OCI-LY3 (cell line): ENCODE results near the gene C19orf12.

Source experiments
- H2AFZ ChIP-seq: fragments of 200-600, 300-600 bp; shearing (Covaris generic); 2 replicates; pipeline ENCODE4 v1.6.0; 2014; ENCODE audit warnings: antibody characterized with exemption, low read depth, low read length
- H3K27ac ChIP-seq: fragments of 200-600, 300-600 bp; sonication (generic); 2 replicates; pipeline ENCODE4 v1.5.1; 2014; ENCODE audit warnings: mild to moderate bottlenecking, low read length, moderate library complexity, mixed read lengths
- H3K27me3 ChIP-seq: fragments of 200-600, 300-600 bp; sonication (generic); 2 replicates; pipeline ENCODE4 v1.6.1; 2014; ENCODE audit warnings: low read depth, low read length, mixed read lengths
- H3K36me3 ChIP-seq: fragments of 200-600, 300-600 bp; sonication (generic); replicated peaks from 2 replicates; pipeline ENCODE3; 2014; ENCODE audit warnings: low read depth, low read length, mixed read lengths
- H3K4me1 ChIP-seq: fragments of 300-600, 200-600 bp; sonication (generic); 2 replicates; pipeline ENCODE4 v1.6.1; 2014; ENCODE audit warnings: low read length, mixed read lengths
- H3K4me2 ChIP-seq: fragments of 200-600, 300-600 bp; sonication (generic); 2 replicates; pipeline ENCODE4 v1.6.1; 2014; ENCODE audit warnings: low read length, mixed read lengths
- H3K4me3 ChIP-seq: fragments of 300-600, 200-600 bp; sonication (generic); 2 replicates; pipeline ENCODE4 v1.5.1; 2014; ENCODE audit warnings: antibody characterized with exemption, mild to moderate bottlenecking, low read length, moderate library complexity
- H3K79me2 ChIP-seq: fragments of 300-600, 200-600 bp; shearing (Covaris generic); 2 replicates; pipeline ENCODE4 v1.6.1; 2014; ENCODE audit warnings: mild to moderate bottlenecking, low read length, mixed read lengths
- H3K9ac ChIP-seq: fragments of 300-600, 200-600 bp; shearing (Covaris generic); 2 replicates; pipeline ENCODE4 v1.6.0; 2014; ENCODE audit warnings: mild to moderate bottlenecking, low read length, moderate library complexity
- H3K9me3 ChIP-seq: fragments of 200-600, 300-600 bp; shearing (Covaris generic); 2 replicates; pipeline ENCODE4 v1.6.1; 2014; ENCODE audit warnings: low read length, mixed read lengths; ENCODE audit not compliant: insufficient read depth
- H4K20me1 ChIP-seq: fragments of 200-600, 300-600 bp; sonication (generic); 2 replicates; pipeline ENCODE4 v1.6.1; 2016; ENCODE audit warnings: low read length, mixed read lengths; ENCODE audit not compliant: insufficient read depth
- EZH2phosphoT487 ChIP-seq: fragments of 200-600 bp; shearing (Covaris generic); IDR thresholded peaks from 2 replicates; pipeline ENCODE4 v1.6.1; 2018; ENCODE audit warnings: antibody characterized with exemption, mixed run types, low read depth
- TF ChIP-seq, protein P1 (sequence below): fragments of 200-600, 300-600 bp; sonication (generic); IDR thresholded peaks from 2 replicates; pipeline ENCODE4 v1.5.1; 2014; ENCODE audit warnings: antibody characterized with exemption, low read length, low read depth

The C19orf12 gene

DNA sequence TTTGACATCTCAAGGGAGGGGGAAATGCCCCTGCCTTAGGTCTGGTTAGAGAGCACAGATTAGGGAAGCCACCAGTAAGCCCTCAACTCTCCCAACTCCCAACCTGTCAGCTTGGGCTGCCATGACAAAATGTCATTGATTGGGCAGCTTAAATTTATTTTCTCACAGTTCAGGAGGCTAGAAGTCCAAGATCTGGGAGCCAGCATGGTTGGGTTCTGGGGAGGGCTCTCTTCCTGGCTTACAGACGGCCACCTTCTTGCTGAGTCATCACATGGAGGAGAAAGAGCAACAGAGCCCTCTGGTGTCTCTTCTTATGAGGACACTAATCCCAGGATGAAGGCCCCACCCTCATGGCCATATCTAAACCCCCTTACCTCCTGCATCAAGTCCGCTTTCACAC lies 24.2 kb downstream of the C19orf12 start:
- no peaks in the 10 kb centered on the region for H3K4me1 ChIP-seq
- no peak overlapping the region for H3K27ac ChIP-seq
- no peak overlapping the region for H3K4me2 ChIP-seq
- no peak overlapping the region for H3K4me3 ChIP-seq
- TF ChIP-seq, protein P1, sequence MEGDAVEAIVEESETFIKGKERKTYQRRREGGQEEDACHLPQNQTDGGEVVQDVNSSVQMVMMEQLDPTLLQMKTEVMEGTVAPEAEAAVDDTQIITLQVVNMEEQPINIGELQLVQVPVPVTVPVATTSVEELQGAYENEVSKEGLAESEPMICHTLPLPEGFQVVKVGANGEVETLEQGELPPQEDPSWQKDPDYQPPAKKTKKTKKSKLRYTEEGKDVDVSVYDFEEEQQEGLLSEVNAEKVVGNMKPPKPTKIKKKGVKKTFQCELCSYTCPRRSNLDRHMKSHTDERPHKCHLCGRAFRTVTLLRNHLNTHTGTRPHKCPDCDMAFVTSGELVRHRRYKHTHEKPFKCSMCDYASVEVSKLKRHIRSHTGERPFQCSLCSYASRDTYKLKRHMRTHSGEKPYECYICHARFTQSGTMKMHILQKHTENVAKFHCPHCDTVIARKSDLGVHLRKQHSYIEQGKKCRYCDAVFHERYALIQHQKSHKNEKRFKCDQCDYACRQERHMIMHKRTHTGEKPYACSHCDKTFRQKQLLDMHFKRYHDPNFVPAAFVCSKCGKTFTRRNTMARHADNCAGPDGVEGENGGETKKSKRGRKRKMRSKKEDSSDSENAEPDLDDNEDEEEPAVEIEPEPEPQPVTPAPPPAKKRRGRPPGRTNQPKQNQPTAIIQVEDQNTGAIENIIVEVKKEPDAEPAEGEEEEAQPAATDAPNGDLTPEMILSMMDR, result peak; percentile 42
- TF ChIP-seq EZH2phosphoT487, result no peak
- no peaks in the 10 kb centered on the region for H3K36me3 ChIP-seq
- H4K20me1 ChIP-seq, result no peaks in the 10 kb centered on the region
- H3K27me3 ChIP-seq, result no peaks in the 10 kb centered on the region
- H3K79me2 ChIP-seq, result no peaks in the 10 kb centered on the region
- H3K9me3 ChIP-seq, result no peaks in the 10 kb centered on the region
- no peak overlapping the region for H3K9ac ChIP-seq
- H2AFZ ChIP-seq, result peak overlapping the region; percentile 81; the same call in 1 of the 2 replicates

DNA sequence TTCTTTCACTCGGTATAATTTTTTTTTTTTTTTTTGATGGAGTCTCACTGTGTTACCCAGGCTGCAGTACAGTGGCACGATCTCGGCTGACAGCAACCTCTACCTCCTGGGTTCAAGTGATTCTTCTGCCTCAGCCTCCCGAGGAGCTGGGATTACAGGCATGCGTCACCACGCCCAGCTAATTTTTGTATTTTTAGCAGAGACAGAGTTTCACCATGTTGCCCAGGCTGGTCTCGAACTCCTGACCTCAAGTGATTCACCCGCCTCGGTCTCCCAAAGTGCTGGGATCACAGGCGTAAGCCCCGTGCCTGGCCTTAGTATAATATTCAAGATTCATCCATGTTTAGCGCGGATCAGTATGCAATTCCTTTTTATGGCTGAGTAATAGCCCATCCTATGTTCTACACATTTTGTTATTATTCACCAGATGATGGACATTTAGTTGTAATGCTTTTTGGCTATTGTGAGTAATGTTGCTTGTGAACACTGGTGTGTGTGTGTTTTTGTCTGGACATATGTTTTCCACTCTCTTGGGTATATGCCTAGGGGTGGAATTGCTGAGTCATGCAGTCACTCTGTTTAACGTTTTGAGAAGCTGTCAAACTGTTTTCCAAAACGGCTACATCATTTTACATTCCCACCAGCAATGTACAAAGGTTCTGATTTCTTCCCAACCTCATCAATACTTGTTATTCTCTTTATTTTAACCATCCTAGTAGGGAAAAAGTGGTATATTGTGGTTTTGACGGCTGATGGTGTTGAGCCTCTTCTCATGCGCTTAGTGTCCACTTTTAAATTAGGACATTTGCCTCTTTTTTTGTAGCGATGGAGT lies 26.9 kb downstream of the C19orf12 start:
- H3K4me2 ChIP-seq, result no peak overlapping the region
- no peak overlapping the region for H3K4me3 ChIP-seq
- no peak overlapping the region for H3K27ac ChIP-seq
- no peaks in the 10 kb centered on the region for H3K36me3 ChIP-seq
- no peaks in the 10 kb centered on the region; the same call in 1 of the 2 replicates for H3K27me3 ChIP-seq
- no peak overlapping the region for H3K9ac ChIP-seq
- H4K20me1 ChIP-seq, result no peaks in the 10 kb centered on the region
- no peak overlapping the region for H2AFZ ChIP-seq
- no peak for TF ChIP-seq EZH2phosphoT487
- TF ChIP-seq, protein P1, result no peak
- H3K79me2 ChIP-seq, result no peaks in the 10 kb centered on the region
- H3K9me3 ChIP-seq, result no peaks in the 10 kb centered on the region
- no peaks in the 10 kb centered on the region for H3K4me1 ChIP-seq

DNA sequence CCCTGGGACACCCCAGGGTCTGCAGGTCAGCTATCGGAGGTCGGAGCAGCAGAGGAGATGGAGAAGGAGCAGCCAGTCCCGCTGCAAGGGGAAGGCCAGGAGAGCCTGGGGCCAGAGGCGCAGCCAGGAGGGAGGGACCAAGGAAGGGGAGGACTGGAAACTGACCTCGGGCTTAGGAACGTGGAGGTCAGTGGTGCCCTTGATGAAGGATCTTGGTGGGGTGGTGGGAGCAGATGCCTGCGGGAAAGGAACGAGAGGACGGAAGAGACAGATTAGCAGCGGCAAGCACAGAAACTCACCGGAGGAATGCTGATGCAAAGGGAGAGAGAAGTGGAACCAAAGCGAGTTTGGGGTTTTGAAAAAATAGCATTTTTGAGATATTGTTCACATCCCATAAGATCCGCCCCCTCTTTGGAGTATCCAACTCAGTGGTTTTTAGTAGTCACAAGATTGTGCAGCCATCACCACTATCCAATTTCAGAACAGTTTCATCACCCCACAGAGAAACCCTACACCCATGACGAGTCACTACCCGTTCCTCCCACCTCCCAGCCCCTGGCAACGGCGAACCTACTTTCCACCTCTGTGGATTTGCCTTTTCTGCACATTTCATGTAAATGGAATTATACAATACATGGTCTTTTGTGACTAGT lies 27.7 kb downstream of the C19orf12 start:
- Histone ChIP-seq H3K4me2 (no peak overlapping the region), H3K27me3 (no peaks in the 10 kb centered on the region; the same call in 1 of the 2 replicates)
- TF ChIP-seq, protein P1, result no peak
- TF ChIP-seq EZH2phosphoT487, result no peak

DNA sequence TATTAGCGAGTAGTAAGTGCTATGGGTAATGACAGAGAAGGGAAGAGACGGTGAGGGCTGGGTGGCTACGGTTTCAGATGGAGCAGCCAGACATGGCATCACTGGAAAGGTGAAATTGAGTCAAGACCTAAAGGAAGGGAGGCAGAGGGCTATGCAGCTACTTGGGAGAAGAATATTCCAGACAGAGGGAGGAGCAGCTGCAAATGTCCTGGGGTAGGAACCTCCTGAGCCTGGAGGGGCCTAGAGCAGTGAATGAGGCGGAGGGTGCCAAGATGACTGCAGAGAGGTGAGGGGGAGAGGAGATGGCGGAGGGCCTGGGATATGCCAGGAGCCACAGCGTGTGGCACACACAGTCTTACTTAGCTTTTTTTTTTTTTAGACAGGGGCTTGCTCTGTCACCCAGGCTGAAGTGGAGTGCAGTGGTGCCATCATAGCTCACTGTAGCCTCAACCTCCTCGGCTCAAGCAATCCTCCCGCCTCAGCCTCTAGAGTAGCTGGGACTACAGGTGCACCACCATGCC lies 28.7 kb downstream of the C19orf12 start:
- no peak overlapping the region for H3K9ac ChIP-seq
- no peak overlapping the region for H3K4me2 ChIP-seq

More for the DNA sequence above, 27.7 kb downstream of the C19orf12 start:
- Histone ChIP-seq H3K9ac (no peak overlapping the region), H3K9me3 (no peaks in the 10 kb centered on the region), H2AFZ (no peak overlapping the region), H3K27ac (no peak overlapping the region), H3K4me3 (no peak overlapping the region), H3K4me1 (no peaks in the 10 kb centered on the region), H4K20me1 (no peaks in the 10 kb centered on the region), H3K79me2 (no peaks in the 10 kb centered on the region), H3K36me3 (no peaks in the 10 kb centered on the region)

More for the DNA sequence above, 28.7 kb downstream of the C19orf12 start:
- H3K4me1 ChIP-seq, result no peaks in the 10 kb centered on the region
- no peaks in the 10 kb centered on the region for H4K20me1 ChIP-seq
- no peak overlapping the region for H3K27ac ChIP-seq
- H3K79me2 ChIP-seq, result no peaks in the 10 kb centered on the region
- TF ChIP-seq EZH2phosphoT487, result no peak
- TF ChIP-seq, protein P1, result no peak
- no peaks in the 10 kb centered on the region for H3K36me3 ChIP-seq
- H3K27me3 ChIP-seq, result no peaks in the 10 kb centered on the region; the same call in 1 of the 2 replicates
- no peaks in the 10 kb centered on the region for H3K9me3 ChIP-seq
- H3K4me3 ChIP-seq, result no peak overlapping the region
- no peak overlapping the region for H2AFZ ChIP-seq
